NB4 (cell line): ENCODE results near the gene DNASE1L3.

Source experiments
- DNase-seq: peaks from one replicate; pipeline ENCODE4 v3.0.0; 2010; ENCODE audit warnings: low read depth
- H3K4me3 ChIP-seq: one replicate; pipeline ENCODE4 v1.5.1; 2011; ENCODE audit warnings: mild to moderate bottlenecking, low read depth, low read length, moderate library complexity
- CTCF ChIP-seq: IDR thresholded peaks from one replicate; pipeline ENCODE4 v1.5.1; 2012; ENCODE audit warnings: low read depth, low read length
- MAX ChIP-seq: IDR thresholded peaks from 2 replicates; pipeline ENCODE4 v1.6.1; 2011; ENCODE audit warnings: low read depth, low read length
- MYC ChIP-seq: IDR thresholded peaks from 2 replicates; pipeline ENCODE4 v1.6.1; 2011; ENCODE audit warnings: low read depth, low read length
- POLR2A ChIP-seq: IDR thresholded peaks from 2 replicates; pipeline ENCODE4 v1.6.1; 2011; ENCODE audit warnings: mild to moderate bottlenecking; ENCODE audit not compliant: insufficient read length; ENCODE audit errors: extremely low read depth

Gene DNASE1L3

GRCh38 chr3:58176185-58176530 is 34.6 kb downstream of the DNASE1L3 start:
- TF ChIP-seq POLR2A (no peak), MYC (no peak)
- no peak overlapping the region for H3K4me3 ChIP-seq
- no peak for DNase-seq

- DNase-seq: no peak
- TF ChIP-seq POLR2A (no peak), MYC (no peak), MAX (no peak), CTCF (no peak)
- H3K4me3 ChIP-seq: no peak overlapping the region
Measured at GRCh38 chr3:58175437-58176184, 35.2 kb downstream of the DNASE1L3 start.

- TF ChIP-seq CTCF: no peak
- DNase-seq: no peak
- H3K4me3 ChIP-seq: no peak overlapping the region
Measured at GRCh38 chr3:58175187-58175436, 35.7 kb downstream of the DNASE1L3 start.

- no peak overlapping the region for H3K4me3 ChIP-seq
- TF ChIP-seq MAX: no peak
- no peak for TF ChIP-seq MYC
- TF ChIP-seq CTCF: peak; percentile 24
- TF ChIP-seq POLR2A: no peak
- peak; percentile 45 for DNase-seq
Measured at GRCh38 chr3:58173669-58174398, 36.9 kb downstream of the DNASE1L3 start.

- TF ChIP-seq MAX: no peak
- TF ChIP-seq MYC: no peak
- no peak for TF ChIP-seq POLR2A
- no peak for TF ChIP-seq CTCF
- no peak for DNase-seq
- no peak overlapping the region for H3K4me3 ChIP-seq
Measured at GRCh38 chr3:58173029-58173668, 37.6 kb downstream of the DNASE1L3 start.

- no peak overlapping the region for H3K4me3 ChIP-seq
- DNase-seq: no peak
- TF ChIP-seq MYC (no peak), POLR2A (no peak), MAX (no peak), CTCF (no peak)
Measured at GRCh38 chr3:58171126-58171525, 39.6 kb downstream of the DNASE1L3 start.
